Neural progenitor cell (in vitro differentiated cells): Measurements from ENCODE around the gene NKG7.

Experiments used
- EZH2 ChIP-seq: fragments of 200-600 bp; sonication (generic); IDR thresholded peaks from 2 replicates; pipeline ENCODE4 v1.6.1; 2017; ENCODE audit warnings: antibody characterized with exemption, mild to moderate bottlenecking, moderate library complexity
- EZH2phosphoT487 ChIP-seq: fragments of 200-600 bp; sonication (generic); IDR thresholded peaks from 2 replicates; pipeline ENCODE4 v1.6.1; 2017; ENCODE audit warnings: antibody characterized with exemption
- TF ChIP-seq, protein P1 (sequence below): fragments of 200-600 bp; sonication (generic); IDR thresholded peaks from 2 replicates; pipeline ENCODE4 v1.5.1; 2017; ENCODE audit warnings: antibody characterized with exemption, mild to moderate bottlenecking

- TF ChIP-seq EZH2 (no peak), EZH2phosphoT487 (no peak)
- TF ChIP-seq, protein P1, sequence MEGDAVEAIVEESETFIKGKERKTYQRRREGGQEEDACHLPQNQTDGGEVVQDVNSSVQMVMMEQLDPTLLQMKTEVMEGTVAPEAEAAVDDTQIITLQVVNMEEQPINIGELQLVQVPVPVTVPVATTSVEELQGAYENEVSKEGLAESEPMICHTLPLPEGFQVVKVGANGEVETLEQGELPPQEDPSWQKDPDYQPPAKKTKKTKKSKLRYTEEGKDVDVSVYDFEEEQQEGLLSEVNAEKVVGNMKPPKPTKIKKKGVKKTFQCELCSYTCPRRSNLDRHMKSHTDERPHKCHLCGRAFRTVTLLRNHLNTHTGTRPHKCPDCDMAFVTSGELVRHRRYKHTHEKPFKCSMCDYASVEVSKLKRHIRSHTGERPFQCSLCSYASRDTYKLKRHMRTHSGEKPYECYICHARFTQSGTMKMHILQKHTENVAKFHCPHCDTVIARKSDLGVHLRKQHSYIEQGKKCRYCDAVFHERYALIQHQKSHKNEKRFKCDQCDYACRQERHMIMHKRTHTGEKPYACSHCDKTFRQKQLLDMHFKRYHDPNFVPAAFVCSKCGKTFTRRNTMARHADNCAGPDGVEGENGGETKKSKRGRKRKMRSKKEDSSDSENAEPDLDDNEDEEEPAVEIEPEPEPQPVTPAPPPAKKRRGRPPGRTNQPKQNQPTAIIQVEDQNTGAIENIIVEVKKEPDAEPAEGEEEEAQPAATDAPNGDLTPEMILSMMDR = no peak
These were observed 48.3 kb downstream of the NKG7 start for GRCh38 chr19:51324167-51324481.
